HepG2 (cell line): Measurements from ENCODE around the gene GSK3B. TPM values are rescaled to one million over a fixed set of nuclear protein-coding genes. Genes with fewer than 3 reads are reported as not detected.

Experiments
- CERS6 ChIP-seq: sonication (generic); formaldehyde crosslinking; IDR thresholded peaks from 2 replicates; pipeline ENCODE4 v1.5.0; 2020; ENCODE audit warnings: missing genetic modification reagents
- CTCF ChIP-seq: sonication (generic); formaldehyde crosslinking; IDR thresholded peaks from 2 replicates; pipeline ENCODE4 v1.5.0; 2020; ENCODE audit warnings: mild to moderate bottlenecking, missing genetic modification reagents, moderate library complexity
- ELF1 ChIP-seq: sonication (generic); formaldehyde crosslinking; IDR thresholded peaks from 2 replicates; pipeline ENCODE4 v1.4.0; 2020; ENCODE audit warnings: missing genetic modification reagents
- ESRRA ChIP-seq: sonication (generic); formaldehyde crosslinking; IDR thresholded peaks from 2 replicates; pipeline ENCODE4 v1.5.1; 2020; ENCODE audit warnings: mild to moderate bottlenecking, low read depth, missing genetic modification reagents
- IKZF5 ChIP-seq: IDR thresholded peaks from 2 replicates; pipeline ENCODE4 v1.6.1; 2018; ENCODE audit warnings: missing genetic modification reagents, mild to moderate bottlenecking, missing compliant biosample characterization
- MBNL3 ChIP-seq: fragments of 250-450 bp; sonication (Bioruptor Pico); conservative IDR thresholded peaks from 2 replicates; pipeline ENCODE4 v1.8.0; 2022; ENCODE audit warnings: mild to moderate bottlenecking, inconsistent platforms
- NFATC3 ChIP-seq: sonication (generic); formaldehyde crosslinking; IDR thresholded peaks from 2 replicates; pipeline ENCODE4 v1.5.1; 2020; ENCODE audit warnings: mild to moderate bottlenecking, missing genetic modification reagents
- PCBP1 ChIP-seq: fragments of 200-400 bp; formaldehyde crosslinking; IDR thresholded peaks from 2 replicates; pipeline ENCODE4 v1.6.1; 2017; ENCODE audit warnings: mild to moderate bottlenecking, low read depth, low read length, borderline replicate concordance
- PHF5A ChIP-seq: IDR thresholded peaks from one replicate; pipeline ENCODE4 v1.6.1; 2018; ENCODE audit warnings: low read depth, missing genetic modification reagents; ENCODE audit not compliant: unreplicated experiment
- RXRB ChIP-seq: IDR thresholded peaks from 2 replicates; pipeline ENCODE4 v1.6.1; 2016; ENCODE audit warnings: borderline replicate concordance, missing genetic modification reagents, missing compliant biosample characterization
- ZBTB33 ChIP-seq: sonication (generic); formaldehyde crosslinking; IDR thresholded peaks from 2 replicates; pipeline ENCODE4 v1.4.0; 2020; ENCODE audit warnings: missing genetic modification reagents
- ZBTB8A ChIP-seq: sonication (generic); formaldehyde crosslinking; IDR thresholded peaks from 2 replicates; pipeline ENCODE4 v1.4.0; 2020; ENCODE audit warnings: mild to moderate bottlenecking, low read depth, missing genetic modification reagents, borderline replicate concordance
- ZNF18 ChIP-seq: sonication (generic); formaldehyde crosslinking; IDR thresholded peaks from 2 replicates; pipeline ENCODE4 v1.8.0; 2022; ENCODE audit warnings: mild to moderate bottlenecking, missing genetic modification reagents; ENCODE audit not compliant: insufficient replicate concordance
- ZNF274 ChIP-seq: sonication (generic); formaldehyde crosslinking; IDR thresholded peaks from 2 replicates; pipeline ENCODE4 v1.5.1; 2020; ENCODE audit warnings: mild to moderate bottlenecking, missing genetic modification reagents
- ZNF44 ChIP-seq: sonication (generic); formaldehyde crosslinking; IDR thresholded peaks from 2 replicates; pipeline ENCODE4 v1.5.1; 2020; ENCODE audit warnings: mild to moderate bottlenecking, missing genetic modification reagents
- ZNF703 ChIP-seq: sonication (generic); formaldehyde crosslinking; IDR thresholded peaks from 2 replicates; pipeline ENCODE4 v1.5.1; 2020; ENCODE audit warnings: missing genetic modification reagents, mild to moderate bottlenecking, moderate library complexity, borderline replicate concordance
- ZNF710 ChIP-seq: sonication (generic); formaldehyde crosslinking; IDR thresholded peaks from 2 replicates; pipeline ENCODE4 v1.5.0; 2020; ENCODE audit warnings: mild to moderate bottlenecking, missing genetic modification reagents, borderline replicate concordance
- polyA plus RNA-seq, 8 experiments: library from polyadenylated mRNA; depleted of rRNA in 3 of 8; stranded (reverse) in 7 of 8; unstranded in 1 of 8; fragments of >200 nt; fragmentation: Illumina TruSeq in 4 of 8; extraction: Trizol in 4 of 8; gene quantifications; 2 replicates each; pipeline versions ENCODE4 v1.2.1 to v1.2.3, GENCODE V29; 2011 to 2016; ENCODE audit warnings: low read depth in 4 of 8, missing spikeins in 1 of 8, mixed read lengths in 1 of 8; ENCODE audit not compliant: insufficient read depth in 1 of 8
- total RNA-seq, 5 experiments: library from RNA; depleted of rRNA; stranded (reverse); fragments of >200 nt; fragmentation: Illumina TruSeq; extraction: Trizol; gene quantifications; 2 replicates each; pipeline ENCODE4 v1.2.3, GENCODE V29; 2016; ENCODE audit warnings: low read depth in 1 of 5

Gene GSK3B
- total and polyA plus RNA-seq, 2 of the 13 experiments (the other 11 are each of a cell fraction or from before 2014, with no cell fraction given) = 22.3 to 30.1 TPM

- TF ChIP-seq ELF1 (CRISPR knock-in tag) (0 out of 2 replicates have a peak, but pooled peaks have one; percentile 17), NFATC3 (CRISPR knock-in tag) (no peak), ZNF703 (CRISPR knock-in tag) (no peak), CERS6 (CRISPR knock-in tag) (no peak), PCBP1 (no peak), MBNL3 (CRISPR knock-in tag) (no peak), IKZF5 (CRISPR knock-in tag) (peak; percentile 52; the same call in 1 of the 2 replicates), CTCF (CRISPR knock-in tag) (0 out of 2 replicates have a peak, but pooled peaks have one; percentile 19), ZNF18 (CRISPR knock-in tag) (no peak), ESRRA (CRISPR knock-in tag) (peak; percentile 97), PHF5A (CRISPR knock-in tag) (no peak), ZNF44 (no peak), RXRB (CRISPR knock-in tag) (peak; percentile 87), ZNF710 (CRISPR knock-in tag) (peak; percentile 72; the same call in 1 of the 2 replicates), ZBTB8A (CRISPR knock-in tag) (no peak), ZBTB33 (CRISPR knock-in tag) (peak; percentile 45; the same call in 1 of the 2 replicates), ZNF274 (CRISPR knock-in tag) (no peak)
Observed at GRCh38 chr3:119794971-119795612, 299.2 kb downstream of the GSK3B start (continued).
